ENCODE data around the gene LSG1.

The LSG1 gene

DNA sequence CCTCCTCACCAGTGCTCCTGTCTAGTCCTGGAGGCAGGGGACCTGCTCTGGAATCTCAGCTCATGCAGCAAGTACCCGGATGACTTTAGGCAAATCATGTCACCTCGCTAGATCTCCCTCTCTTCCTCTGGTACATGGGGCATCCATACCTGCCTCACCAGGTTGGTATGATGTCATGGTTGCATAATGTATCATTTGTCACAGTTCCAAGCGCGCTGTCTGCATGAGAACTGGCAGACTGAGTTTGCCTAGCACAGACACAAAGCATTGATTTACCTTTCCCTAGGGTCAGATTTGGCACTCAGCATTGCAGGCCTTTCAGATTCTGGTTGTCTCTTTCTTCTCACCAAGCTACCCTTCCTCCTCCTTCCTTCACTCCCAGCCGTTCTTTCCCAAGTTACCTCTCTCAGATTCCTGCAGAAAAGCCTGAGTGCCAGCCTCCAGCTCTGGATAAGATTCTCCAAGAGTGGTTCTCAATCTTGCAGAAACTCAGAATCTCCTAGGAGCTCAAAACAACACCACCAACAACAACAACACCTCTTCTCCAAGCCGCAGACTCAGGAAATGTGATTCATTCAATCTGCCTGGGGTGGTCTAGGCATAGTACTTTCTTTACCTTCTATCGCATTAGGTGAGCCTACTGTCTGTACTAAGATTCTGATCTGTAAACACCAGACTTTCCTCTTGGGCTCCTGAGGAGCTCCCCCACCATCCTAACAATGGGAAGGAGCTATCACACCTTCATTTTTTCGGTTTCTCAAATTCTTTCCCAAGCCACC, 43.2 kb upstream of the LSG1 start:
- no peak for TF ChIP-seq EZH2phosphoT487 (IDR thresholded peaks at IDR 0.05; ENCODE audit: borderline replicate concordance, low read length)
- TF ChIP-seq, protein P1, sequence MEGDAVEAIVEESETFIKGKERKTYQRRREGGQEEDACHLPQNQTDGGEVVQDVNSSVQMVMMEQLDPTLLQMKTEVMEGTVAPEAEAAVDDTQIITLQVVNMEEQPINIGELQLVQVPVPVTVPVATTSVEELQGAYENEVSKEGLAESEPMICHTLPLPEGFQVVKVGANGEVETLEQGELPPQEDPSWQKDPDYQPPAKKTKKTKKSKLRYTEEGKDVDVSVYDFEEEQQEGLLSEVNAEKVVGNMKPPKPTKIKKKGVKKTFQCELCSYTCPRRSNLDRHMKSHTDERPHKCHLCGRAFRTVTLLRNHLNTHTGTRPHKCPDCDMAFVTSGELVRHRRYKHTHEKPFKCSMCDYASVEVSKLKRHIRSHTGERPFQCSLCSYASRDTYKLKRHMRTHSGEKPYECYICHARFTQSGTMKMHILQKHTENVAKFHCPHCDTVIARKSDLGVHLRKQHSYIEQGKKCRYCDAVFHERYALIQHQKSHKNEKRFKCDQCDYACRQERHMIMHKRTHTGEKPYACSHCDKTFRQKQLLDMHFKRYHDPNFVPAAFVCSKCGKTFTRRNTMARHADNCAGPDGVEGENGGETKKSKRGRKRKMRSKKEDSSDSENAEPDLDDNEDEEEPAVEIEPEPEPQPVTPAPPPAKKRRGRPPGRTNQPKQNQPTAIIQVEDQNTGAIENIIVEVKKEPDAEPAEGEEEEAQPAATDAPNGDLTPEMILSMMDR (IDR thresholded peaks at IDR 0.05; ENCODE audit: low read depth, low read length, poor library complexity, severe bottlenecking): no peak
- Histone ChIP-seq H3F3A (ENCODE audit: control insufficient read depth, insufficient read depth) (no peaks in the 10 kb centered on the region), H3K9me3 (ENCODE audit: control insufficient read depth, insufficient read depth, low read length) (no peaks in the 10 kb centered on the region), H3K79me2 (ENCODE audit: control insufficient read depth, low read length) (no peaks in the 10 kb centered on the region), H4K20me1 (ENCODE audit: control insufficient read depth, insufficient read depth, low read depth, low read length) (no peaks in the 10 kb centered on the region), H3K4me2 (ENCODE audit: low read length) (no peak overlapping the region), H3K27ac (ENCODE audit: low read depth, low read length) (no peak overlapping the region), H3K9me2 (replicated peaks; ENCODE audit: control insufficient read depth, low read length) (no peaks in the 10 kb centered on the region), H3K4me3 (ENCODE audit: low read length) (no peak overlapping the region), H3K27me3 (ENCODE audit: control insufficient read depth, low read length) (no peaks in the 10 kb centered on the region), H3K36me3 (ENCODE audit: control insufficient read depth, low read length) (no peaks in the 10 kb centered on the region), H3K4me1 (ENCODE audit: control insufficient read depth, low read length) (no peaks in the 10 kb centered on the region)

GRCh38 chr3:194714564-194714963, 42.6 kb upstream of the LSG1 start:
- no peak overlapping the region for H3K27ac ChIP-seq (ENCODE audit: low read depth, low read length)
- TF ChIP-seq, protein P1 (IDR thresholded peaks at IDR 0.05; ENCODE audit: low read depth, low read length, poor library complexity, severe bottlenecking): no peak
- TF ChIP-seq EZH2phosphoT487 (IDR thresholded peaks at IDR 0.05; ENCODE audit: borderline replicate concordance, low read length): no peak
- H4K20me1 ChIP-seq (ENCODE audit: control insufficient read depth, insufficient read depth, low read depth, low read length): no peaks in the 10 kb centered on the region
- H3K36me3 ChIP-seq (ENCODE audit: control insufficient read depth, low read length): no peaks in the 10 kb centered on the region
- no peaks in the 10 kb centered on the region for H3K27me3 ChIP-seq (ENCODE audit: control insufficient read depth, low read length)
- no peaks in the 10 kb centered on the region for H3K4me1 ChIP-seq (ENCODE audit: control insufficient read depth, low read length)
- no peak overlapping the region for H3K4me3 ChIP-seq (ENCODE audit: low read length)
- H3K4me2 ChIP-seq (ENCODE audit: low read length): no peak overlapping the region
- H3K9me3 ChIP-seq (ENCODE audit: control insufficient read depth, insufficient read depth, low read length): no peaks in the 10 kb centered on the region
- no peaks in the 10 kb centered on the region for H3K9me2 ChIP-seq (replicated peaks; ENCODE audit: control insufficient read depth, low read length)
- H3F3A ChIP-seq (ENCODE audit: control insufficient read depth, insufficient read depth): no peaks in the 10 kb centered on the region
- H3K79me2 ChIP-seq (ENCODE audit: control insufficient read depth, low read length): no peaks in the 10 kb centered on the region

DNA sequence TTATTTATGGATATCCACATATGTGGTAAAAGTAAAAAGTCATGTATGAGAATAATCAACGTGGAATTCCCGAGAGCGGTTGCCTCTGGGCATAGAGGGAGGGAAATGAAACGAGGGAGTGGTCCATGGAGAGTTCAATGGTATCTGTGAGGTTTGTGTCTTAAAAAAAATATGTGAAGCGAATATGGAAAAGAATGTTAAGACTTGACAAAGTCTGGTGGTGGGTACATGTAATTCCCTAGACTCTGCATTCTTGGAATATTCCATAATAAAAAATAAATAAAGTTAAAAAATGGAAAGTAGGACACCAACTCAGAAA, 42.1 kb upstream of the LSG1 start:
- Histone ChIP-seq H3K27me3 (ENCODE audit: control insufficient read depth, low read length) (no peaks in the 10 kb centered on the region), H3K79me2 (ENCODE audit: control insufficient read depth, low read length) (no peaks in the 10 kb centered on the region), H3K9me3 (ENCODE audit: control insufficient read depth, insufficient read depth, low read length) (no peaks in the 10 kb centered on the region), H3K27ac (ENCODE audit: low read depth, low read length) (no peak overlapping the region), H3K4me3 (ENCODE audit: low read length) (no peak overlapping the region), H3K9me2 (replicated peaks; ENCODE audit: control insufficient read depth, low read length) (no peaks in the 10 kb centered on the region), H4K20me1 (ENCODE audit: control insufficient read depth, insufficient read depth, low read depth, low read length) (no peaks in the 10 kb centered on the region), H3K4me2 (ENCODE audit: low read length) (no peak overlapping the region), H3F3A (ENCODE audit: control insufficient read depth, insufficient read depth) (no peaks in the 10 kb centered on the region), H3K36me3 (ENCODE audit: control insufficient read depth, low read length) (no peaks in the 10 kb centered on the region), H3K4me1 (ENCODE audit: control insufficient read depth, low read length) (no peaks in the 10 kb centered on the region)
- TF ChIP-seq, protein P1 (IDR thresholded peaks at IDR 0.05; ENCODE audit: low read depth, low read length, poor library complexity, severe bottlenecking): no peak
- no peak for TF ChIP-seq EZH2phosphoT487 (IDR thresholded peaks at IDR 0.05; ENCODE audit: borderline replicate concordance, low read length)

Data from DOHH2 (cell line).